ENCODE data around the gene FANK1. TPM values are rescaled to one million over a fixed set of nuclear protein-coding genes. Genes with fewer than 3 reads are reported as not detected.
"Not testable (repeated sequence)": the region's sequence is repeated elsewhere in the genome, so short reads cannot be mapped to it uniquely, and the experiment has no call there.

FANK1 gene
- total RNA-seq, 1 donor: 8.3 TPM

- H3K4me1 ChIP-seq (ENCODE audit: insufficient read depth, low read length): no peaks in the 10 kb centered on the region
- H3K36me3 ChIP-seq (ENCODE audit: insufficient read depth, low read length): no peaks in the 10 kb centered on the region
These were observed 65.8 kb downstream of the FANK1 start for GRCh38 chr10:125962200-125962599.

GRCh38 chr10:125964558-125964957 lies 68.2 kb downstream of the FANK1 start:
- Histone ChIP-seq H3K4me3 (ENCODE audit: insufficient read depth, low read length) (no peak overlapping the region), H2AFZ (ENCODE audit: low read length) (no peak overlapping the region), H3K4me1 (ENCODE audit: insufficient read depth, low read length) (no peaks in the 10 kb centered on the region), H3K4me2 (ENCODE audit: insufficient read depth, low read length) (no peak overlapping the region), H3K27me3 (ENCODE audit: insufficient read depth, low read length) (peaks cover 8% of the 10 kb centered on the region), H3K9me3 (ENCODE audit: low read depth, low read length) (no peaks in the 10 kb centered on the region), H3K79me2 (ENCODE audit: insufficient read depth, low read length) (no peaks in the 10 kb centered on the region), H3K27ac (ENCODE audit: low read depth, low read length) (no peak overlapping the region), H3K36me3 (ENCODE audit: insufficient read depth, low read length) (no peaks in the 10 kb centered on the region), H4K20me1 (ENCODE audit: insufficient read depth, low read length) (no peaks in the 10 kb centered on the region)
- no peak for DNase-seq (ENCODE audit: insufficient read length, low spot score, missing footprints)
- TF ChIP-seq CTCF (IDR thresholded peaks at IDR 0.05; ENCODE audit: extremely low read depth, low read depth, low read length): no peak

More at GRCh38 chr10:125962200-125962599, 65.8 kb downstream of the FANK1 start:
- no peaks in the 10 kb centered on the region for H3K9me3 ChIP-seq (ENCODE audit: low read depth, low read length)
- H3K27ac ChIP-seq (ENCODE audit: low read depth, low read length): no peak overlapping the region
- H2AFZ ChIP-seq (ENCODE audit: low read length): no peak overlapping the region
- TF ChIP-seq CTCF (IDR thresholded peaks at IDR 0.05; ENCODE audit: extremely low read depth, low read depth, low read length): no peak
- H4K20me1 ChIP-seq (ENCODE audit: insufficient read depth, low read length): no peaks in the 10 kb centered on the region
- H3K79me2 ChIP-seq (ENCODE audit: insufficient read depth, low read length): no peaks in the 10 kb centered on the region
- no peak overlapping the region for H3K4me2 ChIP-seq (ENCODE audit: insufficient read depth, low read length)
- DNase-seq (ENCODE audit: insufficient read length, low spot score, missing footprints): no peak
- H3K4me3 ChIP-seq (ENCODE audit: insufficient read depth, low read length): no peak overlapping the region
- H3K27me3 ChIP-seq (ENCODE audit: insufficient read depth, low read length): peaks cover 8% of the 10 kb centered on the region

GRCh38 chr10:125967533-125967932 lies 71.2 kb downstream of the FANK1 start:
- H3K27me3 ChIP-seq (ENCODE audit: insufficient read depth, low read length): peaks cover 8% of the 10 kb centered on the region
- DNase-seq (ENCODE audit: insufficient read length, low spot score, missing footprints): no peak

GRCh38 chr10:125970077-125970630 lies 73.8 kb downstream of the FANK1 start:
- H4K20me1 ChIP-seq (ENCODE audit: insufficient read depth, low read length); H3K9me3 ChIP-seq (ENCODE audit: low read depth, low read length); H3K27ac ChIP-seq (ENCODE audit: low read depth, low read length); H3K27me3 ChIP-seq (ENCODE audit: insufficient read depth, low read length); H3K4me1 ChIP-seq (ENCODE audit: insufficient read depth, low read length); DNase-seq (ENCODE audit: insufficient read length, low spot score, missing footprints); H3K36me3 ChIP-seq (ENCODE audit: insufficient read depth, low read length); H3K79me2 ChIP-seq (ENCODE audit: insufficient read depth, low read length); H2AFZ ChIP-seq (ENCODE audit: low read length); H3K4me3 ChIP-seq (ENCODE audit: insufficient read depth, low read length); H3K4me2 ChIP-seq (ENCODE audit: insufficient read depth, low read length): not testable (repeated sequence)

More at GRCh38 chr10:125967533-125967932, 71.2 kb downstream of the FANK1 start:
- H3K79me2 ChIP-seq (ENCODE audit: insufficient read depth, low read length): no peaks in the 10 kb centered on the region
- no peak overlapping the region for H3K4me2 ChIP-seq (ENCODE audit: insufficient read depth, low read length)
- no peak overlapping the region for H3K4me3 ChIP-seq (ENCODE audit: insufficient read depth, low read length)
- H3K36me3 ChIP-seq (ENCODE audit: insufficient read depth, low read length): no peaks in the 10 kb centered on the region
- H4K20me1 ChIP-seq (ENCODE audit: insufficient read depth, low read length): no peaks in the 10 kb centered on the region
- H3K27ac ChIP-seq (ENCODE audit: low read depth, low read length): no peak overlapping the region
- no peak overlapping the region for H2AFZ ChIP-seq (ENCODE audit: low read length)
- no peak for TF ChIP-seq CTCF (IDR thresholded peaks at IDR 0.05; ENCODE audit: extremely low read depth, low read depth, low read length)
- H3K9me3 ChIP-seq (ENCODE audit: low read depth, low read length): no peaks in the 10 kb centered on the region
- no peaks in the 10 kb centered on the region for H3K4me1 ChIP-seq (ENCODE audit: insufficient read depth, low read length)

Measured in osteoblast (primary cell).